ENCODE results near the gene DHPS.
A peak's percentile ranks its signal among the peaks of the same experiment; 100 is the strongest.

The DHPS gene

GRCh38 chr19:12641456-12641855 lies 40.2 kb downstream of the DHPS start:
- no peak for DNase-seq

- peak; percentile 92 for DNase-seq
These were observed 41.6 kb downstream of the DHPS start for GRCh38 chr19:12639901-12640613.

GRCh38 chr19:12638611-12639182 lies 43.0 kb downstream of the DHPS start:
- DNase-seq = no peak

GRCh38 chr19:12636631-12637030 lies 45.0 kb downstream of the DHPS start:
- no peak for DNase-seq

- DNase-seq = no peak
These were observed 52.5 kb downstream of the DHPS start for GRCh38 chr19:12629215-12629614.

GRCh38 chr19:12628040-12629022 lies 53.3 kb downstream of the DHPS start:
- no peak for DNase-seq

- no peak for DNase-seq
These were observed 54.7 kb downstream of the DHPS start for GRCh38 chr19:12626958-12627357.

Measured in stimulated activated CD4-positive, alpha-beta T cell treated with anti-CD3 and anti-CD28 coated beads, Interleukin-1b, Interleukin-23, amount 100 ng/mL, for 48 hours (primary cell).